Keratinocyte (primary cell): ENCODE results near the gene CXCR2. TPM values are rescaled to one million over a fixed set of nuclear protein-coding genes. Genes with fewer than 3 reads are reported as not detected.

Experiments used
- DNase-seq: peaks from one replicate; pipeline ENCODE4 v3.0.0-alpha.2; 2011; ENCODE audit warnings: low read depth, missing footprints, low spot score
- FAIRE-seq: peaks from 2 replicates; lab custom pipeline; 2011; peaks lifted over from hg19 to GRCh38; lab: Jason Lieb, UNC
- H2AFZ ChIP-seq: 2 replicates; pipeline ENCODE4 v1.6.0; 2012; ENCODE audit warnings: low read length, control low read depth, inconsistent platforms; ENCODE audit not compliant: control insufficient read depth
- H3K27ac ChIP-seq: 2 replicates; pipeline ENCODE4 v1.5.1; 2011; ENCODE audit warnings: low read length; ENCODE audit not compliant: control insufficient read depth, insufficient read depth
- H3K27me3 ChIP-seq: 3 replicates; pipeline ENCODE4 v1.6.0; 2011; ENCODE audit warnings: low read length; ENCODE audit not compliant: control insufficient read depth, insufficient read depth; ENCODE audit errors: extremely low read depth
- H3K36me3 ChIP-seq, 2 experiments: 2 replicates in 1 of 2; 3 replicates in 1 of 2; pipeline ENCODE4 v1.5.1; 2011; ENCODE audit warnings: low read length in 2 of 2, mild to moderate bottlenecking in 1 of 2; ENCODE audit not compliant: control insufficient read depth in 2 of 2, insufficient read depth in 2 of 2; ENCODE audit errors: extremely low read depth in 1 of 2
- H3K4me1 ChIP-seq: 3 replicates; pipeline ENCODE4 v1.5.1; 2011; ENCODE audit warnings: low read length; ENCODE audit not compliant: control insufficient read depth, insufficient read depth; ENCODE audit errors: extremely low read depth
- H3K4me2 ChIP-seq: 3 replicates; pipeline ENCODE4 v1.6.0; 2011; ENCODE audit warnings: low read depth, low read length; ENCODE audit not compliant: control insufficient read depth, insufficient read depth; ENCODE audit errors: extremely low read depth
- H3K4me3 ChIP-seq, 3 experiments: fragments of 200-600 bp in 1 of 3; sonication (generic) in 1 of 3; 2 replicates in 2 of 3; 3 replicates in 1 of 3; pipeline ENCODE4 v1.5.1; 2011 to 2016; ENCODE audit warnings: low read length in 3 of 3, mild to moderate bottlenecking in 3 of 3, control low read depth in 2 of 3, inconsistent platforms in 1 of 3, low read depth in 1 of 3, mixed read lengths in 1 of 3, mixed run types in 1 of 3, moderate library complexity in 1 of 3; ENCODE audit not compliant: control insufficient read depth in 2 of 3, insufficient read depth in 2 of 3; ENCODE audit errors: extremely low read depth in 1 of 3
- H3K79me2 ChIP-seq: 2 replicates; pipeline ENCODE4 v1.6.0; 2012; ENCODE audit warnings: low read length; ENCODE audit not compliant: control insufficient read depth, insufficient read depth
- H3K9ac ChIP-seq: 3 replicates; pipeline ENCODE4 v1.6.0; 2011; ENCODE audit warnings: low read length; ENCODE audit not compliant: control insufficient read depth, insufficient read depth; ENCODE audit errors: extremely low read depth
- H3K9me1 ChIP-seq: 3 replicates; pipeline ENCODE4 v1.6.0; 2011; ENCODE audit warnings: low read length; ENCODE audit not compliant: control insufficient read depth, insufficient read depth; ENCODE audit errors: extremely low read depth
- H3K9me3 ChIP-seq: 2 replicates; pipeline ENCODE4 v1.5.1; 2012; ENCODE audit warnings: low read depth, low read length; ENCODE audit not compliant: control insufficient read depth
- H4K20me1 ChIP-seq: 3 replicates; pipeline ENCODE4 v1.6.0; 2011; ENCODE audit warnings: low read length; ENCODE audit not compliant: control insufficient read depth, insufficient read depth; ENCODE audit errors: extremely low read depth
- CTCF ChIP-seq, 3 experiments: IDR thresholded peaks in 1 of 3; conservative IDR thresholded peaks in 1 of 3; optimal IDR thresholded peaks in 1 of 3; 2 replicates in 2 of 3; 3 replicates in 1 of 3; pipeline versions ENCODE3 to v1.5.1; 2011; ENCODE audit warnings: low read length in 3 of 3, mild to moderate bottlenecking in 3 of 3, moderate library complexity in 2 of 3, control low read depth in 1 of 3, inconsistent platforms in 1 of 3; ENCODE audit not compliant: insufficient read depth in 2 of 3; ENCODE audit errors: extremely low read depth in 1 of 3
- EZH2 ChIP-seq: IDR thresholded peaks from one replicate; pipeline ENCODE4 v1.6.1; 2012; ENCODE audit warnings: inconsistent platforms, mild to moderate bottlenecking, low read length, moderate library complexity
- dilution Hi-C: fragments of 300-500 bp; cut with MboI; formaldehyde crosslinking; loops from one replicate; pipeline ENCODE4 v1.7.0; 2020; ENCODE audit warnings: low sequenced_read_pairs; ENCODE audit not compliant: extremely low pct_ligation_motif_present
- polyA plus RNA-seq, 5 experiments: library from polyadenylated mRNA; depleted of rRNA in 3 of 5; stranded (reverse) in 3 of 5; stranded (forward) in 1 of 5; unstranded in 1 of 5; fragments of >200 nt; gene quantifications; 1 replicate in 1 of 5; 2 replicates in 3 of 5; 3 replicates in 1 of 5; pipeline versions ENCODE4 v1.2.1 to v1.2.3, GENCODE V29; 2011 to 2012; ENCODE audit warnings: missing spikeins in 2 of 5, low read depth in 1 of 5, low replicate concordance in 1 of 5

CXCR2 gene
- polyA plus RNA-seq, 1 donor (not counting 4 experiments of a cell fraction or from before 2014, with no cell fraction given): 1.4 TPM

DNA sequence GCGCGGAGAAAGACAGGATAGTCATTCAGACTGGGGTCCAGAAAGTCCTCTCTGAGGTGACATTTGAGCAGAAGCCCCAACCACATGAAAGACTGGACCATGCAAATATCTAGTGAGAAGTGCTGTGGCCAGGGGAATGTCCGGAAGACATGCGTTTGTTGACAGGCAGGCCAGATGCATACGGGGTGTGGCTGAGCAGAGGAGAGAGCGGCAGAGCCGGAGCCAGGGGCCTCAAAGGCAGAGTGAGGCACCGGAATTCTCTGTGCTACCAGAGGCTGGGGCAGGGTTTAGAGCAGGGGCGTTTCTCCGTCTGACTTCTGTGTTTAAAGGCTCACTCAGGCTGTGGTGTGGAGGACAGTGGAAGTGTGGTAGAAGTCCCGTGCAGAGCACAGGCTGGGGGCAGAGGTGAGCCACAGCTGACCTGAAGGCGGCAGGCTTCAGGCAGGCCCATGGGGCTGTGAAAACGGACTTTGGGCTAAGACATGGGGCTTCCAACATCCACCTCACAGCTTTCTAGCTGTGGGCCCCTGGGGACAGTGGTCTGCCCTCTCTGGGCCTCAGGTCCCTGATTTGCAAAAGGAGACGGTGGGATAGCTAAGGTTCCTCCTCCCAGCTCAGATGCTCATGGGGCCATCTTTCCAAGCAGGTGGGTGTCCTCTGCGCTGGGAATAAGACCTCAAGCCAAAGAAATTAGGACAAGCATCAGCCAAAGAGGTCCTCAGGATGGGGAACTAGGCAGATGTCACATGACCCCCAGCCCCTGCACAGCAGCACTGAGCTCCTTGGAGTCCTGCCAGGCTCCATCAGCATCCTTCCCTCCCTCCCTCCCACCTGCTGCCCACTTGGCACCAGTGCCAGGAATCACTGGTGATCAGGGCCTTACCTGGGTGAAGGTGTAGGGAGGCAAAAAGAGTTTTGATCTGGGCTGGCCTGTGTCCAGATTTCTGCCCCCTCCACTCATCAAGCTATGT lies 45.6 kb upstream of the CXCR2 start:
- H3K4me2 ChIP-seq: no peak overlapping the region
- FAIRE-seq (no peak), DNase-seq (no peak)
- TF ChIP-seq CTCF (optimal IDR thresholded peaks at IDR 0.05 in 1 of 3, IDR thresholded peaks at IDR 0.05 in 1 of 3, conservative IDR thresholded peaks at IDR 0.05 in 1 of 3; ENCODE audit: extremely low read depth in 1 of 3, insufficient read depth in 2 of 3, low read length in 3 of 3) (no peak), EZH2 (no peak)
- no peaks in the 10 kb centered on the region for H4K20me1 ChIP-seq
- dilution Hi-C loops: no loop called here
- no peaks in the 10 kb centered on the region for H3K9me1 ChIP-seq
- no peak overlapping the region for H3K4me3 ChIP-seq
- H3K36me3 ChIP-seq: no peaks in the 10 kb centered on the region
- no peaks in the 10 kb centered on the region for H3K27me3 ChIP-seq
- H3K9ac ChIP-seq: no peak overlapping the region
- H2AFZ ChIP-seq: no peak overlapping the region
- no peak overlapping the region for H3K27ac ChIP-seq
- no peaks in the 10 kb centered on the region for H3K9me3 ChIP-seq
- H3K4me1 ChIP-seq: no peaks in the 10 kb centered on the region
- H3K79me2 ChIP-seq: no peaks in the 10 kb centered on the region

DNA sequence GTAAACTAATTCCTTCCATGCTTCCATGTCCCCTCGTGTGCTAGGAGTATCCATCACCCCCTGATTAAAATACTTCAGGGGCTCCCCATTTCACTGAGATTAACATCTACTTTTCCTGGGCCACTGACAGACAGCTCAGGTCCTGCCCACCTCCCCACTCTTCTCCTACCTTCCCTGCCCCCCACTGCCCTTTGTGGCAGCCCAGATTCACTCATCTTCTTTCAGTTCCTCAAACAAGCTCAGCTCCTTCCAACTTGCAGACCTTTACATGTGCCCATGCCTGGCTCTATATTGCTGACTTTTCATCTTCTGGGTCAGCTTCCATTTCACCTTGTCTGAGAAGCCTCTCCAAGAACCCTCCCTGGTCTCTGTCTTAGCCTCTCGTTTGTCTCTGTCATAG lies 44.8 kb upstream of the CXCR2 start:
- Histone ChIP-seq H3K79me2 (no peaks in the 10 kb centered on the region), H3K27me3 (no peaks in the 10 kb centered on the region), H3K9me3 (no peaks in the 10 kb centered on the region), H4K20me1 (no peaks in the 10 kb centered on the region), H3K27ac (no peak overlapping the region), H3K9ac (no peak overlapping the region), H3K4me3 (no peak overlapping the region), H3K4me2 (no peak overlapping the region), H3K9me1 (no peaks in the 10 kb centered on the region), H2AFZ (no peak overlapping the region), H3K4me1 (no peaks in the 10 kb centered on the region), H3K36me3 (no peaks in the 10 kb centered on the region)
- no peak for TF ChIP-seq EZH2
- no peak for TF ChIP-seq CTCF (optimal IDR thresholded peaks at IDR 0.05 in 1 of 3, IDR thresholded peaks at IDR 0.05 in 1 of 3, conservative IDR thresholded peaks at IDR 0.05 in 1 of 3; ENCODE audit: extremely low read depth in 1 of 3, insufficient read depth in 2 of 3, low read length in 3 of 3)
- FAIRE-seq (no peak), DNase-seq (no peak)
- dilution Hi-C loops: no loop called here
